AG09319 (cell line): ENCODE results near the gene GALT.

Source experiments
- DNase-seq: peaks from one replicate; pipeline ENCODE4 v3.0.0-alpha.2; 2010; ENCODE audit warnings: low read depth; ENCODE audit errors: extremely low read depth
- CTCF ChIP-seq: IDR thresholded peaks from 2 replicates; pipeline ENCODE4 v1.5.1; 2011; ENCODE audit warnings: low read depth, mild to moderate bottlenecking, inconsistent platforms, low read length, moderate library complexity

Gene GALT

DNA sequence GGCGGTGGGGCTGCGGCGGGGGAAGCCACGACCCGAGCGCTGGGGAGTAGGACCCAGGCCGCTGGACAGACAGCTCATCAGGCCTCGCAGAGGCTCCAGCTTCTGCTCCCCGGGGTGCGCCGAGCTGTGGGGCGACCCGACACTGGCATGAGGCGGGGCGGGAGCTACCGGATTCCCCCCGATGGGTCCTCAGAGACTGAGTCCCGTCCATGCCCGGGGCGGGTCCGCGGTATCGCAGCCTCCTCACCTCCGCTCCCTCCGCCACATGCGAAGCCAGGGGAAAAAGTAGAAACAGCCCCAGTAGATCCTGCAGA is 18.5 kb downstream of the GALT start:
- no peak for TF ChIP-seq CTCF
- DNase-seq, result no peak

DNA sequence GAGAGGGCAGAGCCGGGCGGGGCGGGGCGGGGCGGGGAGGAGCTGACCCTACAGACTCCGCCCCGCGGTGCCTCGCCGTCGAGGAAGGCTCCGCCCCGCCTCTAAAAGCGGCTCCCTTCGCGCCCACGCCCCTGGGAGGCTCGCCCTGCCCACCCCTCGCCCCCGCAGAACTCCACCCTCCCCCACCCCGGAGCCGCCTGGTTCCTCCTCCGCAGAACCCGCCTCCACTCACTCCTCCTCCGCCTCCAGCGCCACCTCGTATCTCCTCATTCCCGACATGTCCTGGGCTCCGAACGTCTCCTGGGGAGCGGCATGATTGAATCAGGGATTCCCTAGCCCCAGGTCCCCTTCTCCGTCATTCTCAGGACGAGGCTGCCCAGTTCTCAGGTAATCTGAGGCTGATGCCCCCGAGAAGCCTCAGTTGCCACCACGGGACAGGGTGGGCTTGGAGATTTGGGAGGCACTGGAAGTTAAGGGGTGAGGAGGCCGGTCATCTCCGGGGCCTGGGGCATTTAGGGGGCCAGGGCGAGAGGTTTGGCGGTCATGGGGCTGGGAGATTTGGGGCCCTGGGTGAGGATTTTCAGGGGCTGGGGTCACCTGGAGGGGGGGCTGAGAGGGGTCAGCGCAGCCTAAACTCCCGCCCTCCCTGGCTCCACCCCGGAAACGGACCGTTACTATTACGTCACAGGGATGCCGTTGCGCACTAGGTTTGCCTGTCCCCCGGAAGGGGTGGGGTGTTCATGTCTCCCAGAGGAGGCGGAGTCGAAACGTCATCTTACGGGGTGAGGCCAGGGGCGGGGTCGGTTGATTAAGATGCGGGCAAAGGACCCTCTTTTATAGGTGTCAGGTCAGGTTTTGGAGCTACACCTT is 19.1 kb downstream of the GALT start:
- TF ChIP-seq CTCF, result no peak
- peak; percentile 91 for DNase-seq

GRCh38 chr9:34669809-34670562 is 23.5 kb downstream of the GALT start:
- no peak for TF ChIP-seq CTCF
- no peak for DNase-seq

- DNase-seq, result no peak
- TF ChIP-seq CTCF, result no peak
These were observed 24.8 kb downstream of the GALT start for GRCh38 chr9:34671307-34671706.

DNA sequence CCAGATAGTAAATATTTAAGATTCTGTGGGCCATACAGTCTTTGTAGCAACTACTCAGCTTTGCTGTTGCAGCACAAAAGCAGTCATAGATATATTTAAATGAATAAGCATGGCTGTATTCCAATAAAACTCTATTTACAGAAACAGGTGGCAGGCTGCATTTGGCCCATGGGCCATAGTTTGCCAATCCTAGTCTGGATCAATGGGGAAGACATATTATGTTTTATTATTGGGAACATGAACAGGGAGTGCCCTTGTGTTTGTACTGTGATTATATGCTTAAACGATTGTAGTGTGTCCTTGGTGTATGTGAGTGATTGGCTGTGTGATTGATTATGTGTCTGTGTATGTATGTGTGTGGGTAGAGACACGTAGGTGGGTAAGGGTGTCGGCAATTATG is 28.0 kb downstream of the GALT start:
- no peak for DNase-seq
- no peak for TF ChIP-seq CTCF

GRCh38 chr9:34675048-34675714 is 28.7 kb downstream of the GALT start:
- DNase-seq, result no peak
- peak; percentile 96 for TF ChIP-seq CTCF

DNA sequence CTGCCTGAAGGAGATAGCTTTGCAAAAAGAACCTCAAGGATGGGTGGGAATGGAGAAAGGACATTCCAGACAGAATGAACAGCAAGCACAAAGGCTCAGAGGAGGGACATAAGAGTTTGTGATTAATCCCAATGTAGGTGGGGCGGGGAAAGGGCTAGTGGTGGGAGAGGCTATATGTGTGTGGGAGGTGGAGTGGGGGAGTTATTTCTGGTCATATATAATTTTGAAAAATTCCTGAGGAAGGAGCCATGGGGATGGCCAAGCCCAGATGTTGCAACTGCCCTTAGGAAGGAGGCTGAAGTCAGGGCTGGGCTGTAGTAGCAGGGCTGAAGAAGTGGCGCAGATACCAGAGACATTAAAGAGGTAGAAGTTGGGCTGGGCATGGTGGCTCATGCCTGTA is 29.4 kb downstream of the GALT start:
- no peak for TF ChIP-seq CTCF
- DNase-seq, result no peak
